Keratinocyte (primary cell): ENCODE measurements around the gene GRK5. TPM values are rescaled to one million over a fixed set of nuclear protein-coding genes. Genes with fewer than 3 reads are reported as not detected.

Experiments used
- DNase-seq: peaks from one replicate; pipeline ENCODE4 v3.0.0-alpha.2; 2011; ENCODE audit warnings: low read depth, missing footprints, low spot score
- FAIRE-seq: peaks from 2 replicates; lab custom pipeline; 2011; peaks lifted over from hg19 to GRCh38; lab: Jason Lieb, UNC
- H2AFZ ChIP-seq: 2 replicates; pipeline ENCODE4 v1.6.0; 2012; ENCODE audit warnings: low read length, control low read depth, inconsistent platforms; ENCODE audit not compliant: control insufficient read depth
- H3K27ac ChIP-seq: 2 replicates; pipeline ENCODE4 v1.5.1; 2011; ENCODE audit warnings: low read length; ENCODE audit not compliant: control insufficient read depth, insufficient read depth
- H3K27me3 ChIP-seq: 3 replicates; pipeline ENCODE4 v1.6.0; 2011; ENCODE audit warnings: low read length; ENCODE audit not compliant: control insufficient read depth, insufficient read depth; ENCODE audit errors: extremely low read depth
- H3K36me3 ChIP-seq, 2 experiments: 2 replicates in 1 of 2; 3 replicates in 1 of 2; pipeline ENCODE4 v1.5.1; 2011; ENCODE audit warnings: low read length in 2 of 2, mild to moderate bottlenecking in 1 of 2; ENCODE audit not compliant: control insufficient read depth in 2 of 2, insufficient read depth in 2 of 2; ENCODE audit errors: extremely low read depth in 1 of 2
- H3K4me1 ChIP-seq: 3 replicates; pipeline ENCODE4 v1.5.1; 2011; ENCODE audit warnings: low read length; ENCODE audit not compliant: control insufficient read depth, insufficient read depth; ENCODE audit errors: extremely low read depth
- H3K4me2 ChIP-seq: 3 replicates; pipeline ENCODE4 v1.6.0; 2011; ENCODE audit warnings: low read depth, low read length; ENCODE audit not compliant: control insufficient read depth, insufficient read depth; ENCODE audit errors: extremely low read depth
- H3K4me3 ChIP-seq, 3 experiments: fragments of 200-600 bp in 1 of 3; sonication (generic) in 1 of 3; 2 replicates in 2 of 3; 3 replicates in 1 of 3; pipeline ENCODE4 v1.5.1; 2011 to 2016; ENCODE audit warnings: low read length in 3 of 3, mild to moderate bottlenecking in 3 of 3, control low read depth in 2 of 3, inconsistent platforms in 1 of 3, low read depth in 1 of 3, mixed read lengths in 1 of 3, mixed run types in 1 of 3, moderate library complexity in 1 of 3; ENCODE audit not compliant: control insufficient read depth in 2 of 3, insufficient read depth in 2 of 3; ENCODE audit errors: extremely low read depth in 1 of 3
- H3K79me2 ChIP-seq: 2 replicates; pipeline ENCODE4 v1.6.0; 2012; ENCODE audit warnings: low read length; ENCODE audit not compliant: control insufficient read depth, insufficient read depth
- H3K9ac ChIP-seq: 3 replicates; pipeline ENCODE4 v1.6.0; 2011; ENCODE audit warnings: low read length; ENCODE audit not compliant: control insufficient read depth, insufficient read depth; ENCODE audit errors: extremely low read depth
- H3K9me1 ChIP-seq: 3 replicates; pipeline ENCODE4 v1.6.0; 2011; ENCODE audit warnings: low read length; ENCODE audit not compliant: control insufficient read depth, insufficient read depth; ENCODE audit errors: extremely low read depth
- H3K9me3 ChIP-seq: 2 replicates; pipeline ENCODE4 v1.5.1; 2012; ENCODE audit warnings: low read depth, low read length; ENCODE audit not compliant: control insufficient read depth
- H4K20me1 ChIP-seq: 3 replicates; pipeline ENCODE4 v1.6.0; 2011; ENCODE audit warnings: low read length; ENCODE audit not compliant: control insufficient read depth, insufficient read depth; ENCODE audit errors: extremely low read depth
- CTCF ChIP-seq, 3 experiments: IDR thresholded peaks in 1 of 3; conservative IDR thresholded peaks in 1 of 3; optimal IDR thresholded peaks in 1 of 3; 2 replicates in 2 of 3; 3 replicates in 1 of 3; pipeline versions ENCODE3 to v1.5.1; 2011; ENCODE audit warnings: low read length in 3 of 3, mild to moderate bottlenecking in 3 of 3, moderate library complexity in 2 of 3, control low read depth in 1 of 3, inconsistent platforms in 1 of 3; ENCODE audit not compliant: insufficient read depth in 2 of 3; ENCODE audit errors: extremely low read depth in 1 of 3
- EZH2 ChIP-seq: IDR thresholded peaks from one replicate; pipeline ENCODE4 v1.6.1; 2012; ENCODE audit warnings: inconsistent platforms, mild to moderate bottlenecking, low read length, moderate library complexity
- dilution Hi-C: fragments of 300-500 bp; cut with MboI; formaldehyde crosslinking; loops from one replicate; pipeline ENCODE4 v1.7.0; 2020; ENCODE audit warnings: low sequenced_read_pairs; ENCODE audit not compliant: extremely low pct_ligation_motif_present
- polyA plus RNA-seq, 5 experiments: library from polyadenylated mRNA; depleted of rRNA in 3 of 5; stranded (reverse) in 3 of 5; stranded (forward) in 1 of 5; unstranded in 1 of 5; fragments of >200 nt; gene quantifications; 1 replicate in 1 of 5; 2 replicates in 3 of 5; 3 replicates in 1 of 5; pipeline versions ENCODE4 v1.2.1 to v1.2.3, GENCODE V29; 2011 to 2012; ENCODE audit warnings: missing spikeins in 2 of 5, low read depth in 1 of 5, low replicate concordance in 1 of 5

GRK5 gene
- polyA plus RNA-seq, 1 donor (not counting 4 experiments of a cell fraction or from before 2014, with no cell fraction given): 7.6 TPM

- H2AFZ ChIP-seq: no peak overlapping the region
- H3K4me1 ChIP-seq: peaks cover 10% of the 10 kb centered on the region
- H3K4me3 ChIP-seq: no peak overlapping the region
- dilution Hi-C loops: no loop called here
- H3K36me3 ChIP-seq: no peaks in the 10 kb centered on the region
- H3K9me1 ChIP-seq: no peaks in the 10 kb centered on the region
- no peak overlapping the region for H3K9ac ChIP-seq
- peaks cover 4% of the 10 kb centered on the region for H3K79me2 ChIP-seq
- TF ChIP-seq CTCF (optimal IDR thresholded peaks at IDR 0.05 in 1 of 3, IDR thresholded peaks at IDR 0.05 in 1 of 3, conservative IDR thresholded peaks at IDR 0.05 in 1 of 3; ENCODE audit: extremely low read depth in 1 of 3, insufficient read depth in 2 of 3, low read length in 3 of 3): no peak
- TF ChIP-seq EZH2: no peak
- no peaks in the 10 kb centered on the region for H3K27me3 ChIP-seq
- H3K27ac ChIP-seq: no peak overlapping the region
- no peak for FAIRE-seq
- H3K9me3 ChIP-seq: no peaks in the 10 kb centered on the region
- no peak for DNase-seq
- no peak overlapping the region for H3K4me2 ChIP-seq
- no peaks in the 10 kb centered on the region for H4K20me1 ChIP-seq
These were observed 36.1 kb downstream of the GRK5 start for GRCh38 chr10:119243488-119243887.

GRCh38 chr10:119243967-119244366 lies 36.6 kb downstream of the GRK5 start:
- no peaks in the 10 kb centered on the region for H3K27me3 ChIP-seq
- no peak overlapping the region for H2AFZ ChIP-seq
- H3K4me1 ChIP-seq: peaks cover 10% of the 10 kb centered on the region
- no peak overlapping the region for H3K4me2 ChIP-seq
- no peak overlapping the region for H3K27ac ChIP-seq
- H3K79me2 ChIP-seq: peaks cover 4% of the 10 kb centered on the region
- no peaks in the 10 kb centered on the region for H3K9me3 ChIP-seq
- no peaks in the 10 kb centered on the region for H3K36me3 ChIP-seq
- no peak for DNase-seq
- no peak overlapping the region for H3K9ac ChIP-seq
- dilution Hi-C loops: no loop called here
- no peak for TF ChIP-seq EZH2
- TF ChIP-seq CTCF (optimal IDR thresholded peaks at IDR 0.05 in 1 of 3, IDR thresholded peaks at IDR 0.05 in 1 of 3, conservative IDR thresholded peaks at IDR 0.05 in 1 of 3; ENCODE audit: extremely low read depth in 1 of 3, insufficient read depth in 2 of 3, low read length in 3 of 3): no peak
- H4K20me1 ChIP-seq: no peaks in the 10 kb centered on the region
- no peak for FAIRE-seq
- no peaks in the 10 kb centered on the region for H3K9me1 ChIP-seq
- H3K4me3 ChIP-seq: no peak overlapping the region
